Keratinocyte (primary cell): ENCODE measurements around the gene TPT1.

Source experiments
- EZH2 ChIP-seq: IDR thresholded peaks from one replicate; pipeline ENCODE4 v1.6.1; 2012; ENCODE audit warnings: inconsistent platforms, mild to moderate bottlenecking, low read length, moderate library complexity
- TF ChIP-seq, protein P1 (sequence below), 3 experiments: IDR thresholded peaks in 1 of 3; conservative IDR thresholded peaks in 1 of 3; optimal IDR thresholded peaks in 1 of 3; 2 replicates in 2 of 3; 3 replicates in 1 of 3; pipeline versions ENCODE3 to v1.5.1; 2011; ENCODE audit warnings: low read length in 3 of 3, mild to moderate bottlenecking in 3 of 3, moderate library complexity in 2 of 3, control low read depth in 1 of 3, inconsistent platforms in 1 of 3; ENCODE audit not compliant: insufficient read depth in 2 of 3; ENCODE audit errors: extremely low read depth in 1 of 3

DNA sequence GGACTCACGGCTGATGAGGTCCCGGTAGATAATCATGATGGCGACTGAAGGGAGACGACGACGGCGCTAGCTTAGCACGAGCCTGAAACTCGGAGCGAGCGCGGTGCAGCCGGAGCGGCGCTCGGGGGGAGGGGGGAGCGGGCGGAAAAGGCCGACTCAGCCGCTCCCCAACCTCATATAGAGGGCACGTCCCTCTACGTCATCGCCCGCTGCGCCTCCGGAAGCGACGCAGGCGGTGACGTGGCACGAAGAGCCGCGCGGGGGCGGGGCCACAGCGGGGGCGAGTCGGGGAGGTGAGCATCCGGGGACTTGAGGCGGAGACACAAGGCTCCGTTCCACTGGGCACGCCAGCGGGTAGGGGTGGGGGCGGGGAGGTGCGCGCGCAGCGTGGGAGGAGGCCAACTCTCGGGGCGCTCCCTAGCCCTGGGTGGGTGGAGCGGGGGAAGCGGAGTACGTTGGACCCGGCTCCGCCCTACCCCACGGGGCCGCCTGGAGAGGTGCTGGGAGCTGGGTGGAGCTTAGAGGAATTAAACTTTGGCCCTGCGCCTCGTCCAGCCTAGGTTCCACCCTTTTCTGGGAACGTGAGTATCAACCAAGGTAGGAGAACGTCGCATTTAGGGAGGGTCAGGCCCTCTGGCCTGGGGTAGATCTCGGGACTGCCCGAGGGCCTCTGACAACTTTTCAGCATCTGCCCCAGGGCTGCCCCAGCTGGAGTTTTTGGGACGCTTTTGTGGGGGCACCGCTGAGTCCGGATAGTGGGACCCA is at the start of gene TPT1:
- TF ChIP-seq, protein P1, sequence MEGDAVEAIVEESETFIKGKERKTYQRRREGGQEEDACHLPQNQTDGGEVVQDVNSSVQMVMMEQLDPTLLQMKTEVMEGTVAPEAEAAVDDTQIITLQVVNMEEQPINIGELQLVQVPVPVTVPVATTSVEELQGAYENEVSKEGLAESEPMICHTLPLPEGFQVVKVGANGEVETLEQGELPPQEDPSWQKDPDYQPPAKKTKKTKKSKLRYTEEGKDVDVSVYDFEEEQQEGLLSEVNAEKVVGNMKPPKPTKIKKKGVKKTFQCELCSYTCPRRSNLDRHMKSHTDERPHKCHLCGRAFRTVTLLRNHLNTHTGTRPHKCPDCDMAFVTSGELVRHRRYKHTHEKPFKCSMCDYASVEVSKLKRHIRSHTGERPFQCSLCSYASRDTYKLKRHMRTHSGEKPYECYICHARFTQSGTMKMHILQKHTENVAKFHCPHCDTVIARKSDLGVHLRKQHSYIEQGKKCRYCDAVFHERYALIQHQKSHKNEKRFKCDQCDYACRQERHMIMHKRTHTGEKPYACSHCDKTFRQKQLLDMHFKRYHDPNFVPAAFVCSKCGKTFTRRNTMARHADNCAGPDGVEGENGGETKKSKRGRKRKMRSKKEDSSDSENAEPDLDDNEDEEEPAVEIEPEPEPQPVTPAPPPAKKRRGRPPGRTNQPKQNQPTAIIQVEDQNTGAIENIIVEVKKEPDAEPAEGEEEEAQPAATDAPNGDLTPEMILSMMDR (optimal IDR thresholded peaks at IDR 0.05 in 1 of 3, IDR thresholded peaks at IDR 0.05 in 1 of 3, conservative IDR thresholded peaks at IDR 0.05 in 1 of 3; ENCODE audit: extremely low read depth in 1 of 3, insufficient read depth in 2 of 3, low read length in 3 of 3): no peak
- no peak for TF ChIP-seq EZH2
